GM21723 (cell line): ENCODE data around the gene IBA57.

Experiments used
- ATAC-seq: cut with Tn5 transposase; IDR thresholded peaks from one replicate; pipeline ENCODE4 v1.9.1; 2021; ENCODE audit warnings: mild to moderate bottlenecking, moderate library complexity; ENCODE audit not compliant: unreplicated experiment

Gene IBA57

DNA sequence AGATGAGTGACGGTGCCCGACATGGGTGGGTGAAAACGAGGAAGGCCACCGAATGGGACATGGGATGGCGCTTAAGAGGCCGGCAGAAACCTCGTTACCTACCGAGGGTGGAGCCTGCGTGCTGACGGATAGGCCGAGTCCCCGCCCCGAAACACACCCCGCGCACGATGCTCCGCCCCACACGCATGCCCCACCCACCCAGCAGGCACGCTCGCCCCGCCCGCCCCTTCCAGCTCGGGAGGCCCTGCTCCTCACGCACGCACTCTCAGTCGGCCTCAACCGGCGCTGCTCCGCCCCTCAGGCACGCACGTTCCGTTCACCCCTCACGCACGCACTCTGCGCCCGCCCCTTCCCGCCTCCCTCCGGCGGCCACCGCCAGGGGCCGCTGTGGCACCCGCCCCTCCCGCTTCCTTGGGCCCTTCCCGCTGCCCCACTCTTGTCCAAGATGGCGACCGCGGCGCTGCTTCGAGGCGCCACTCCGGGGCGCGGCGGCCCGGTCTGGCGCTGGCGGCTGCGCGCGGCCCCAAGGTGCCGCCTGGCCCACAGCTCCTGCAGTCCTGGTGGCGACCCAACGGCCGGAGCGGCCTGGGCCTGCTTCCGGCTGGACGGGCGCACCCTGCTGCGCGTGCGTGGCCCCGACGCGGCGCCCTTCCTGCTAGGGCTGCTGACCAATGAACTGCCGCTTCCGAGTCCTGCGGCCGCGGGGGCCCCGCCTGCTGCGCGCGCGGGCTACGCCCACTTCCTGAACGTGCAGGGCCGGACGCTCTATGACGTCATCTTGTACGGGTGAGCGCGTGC lies at the start of gene IBA57:
TSS of gene IBA57 (plus strand) at position 433 of the 798 bp plus-strand sequence. CDS start at position 446, 13 bp downstream.
- peak; percentile 79 for ATAC-seq

DNA sequence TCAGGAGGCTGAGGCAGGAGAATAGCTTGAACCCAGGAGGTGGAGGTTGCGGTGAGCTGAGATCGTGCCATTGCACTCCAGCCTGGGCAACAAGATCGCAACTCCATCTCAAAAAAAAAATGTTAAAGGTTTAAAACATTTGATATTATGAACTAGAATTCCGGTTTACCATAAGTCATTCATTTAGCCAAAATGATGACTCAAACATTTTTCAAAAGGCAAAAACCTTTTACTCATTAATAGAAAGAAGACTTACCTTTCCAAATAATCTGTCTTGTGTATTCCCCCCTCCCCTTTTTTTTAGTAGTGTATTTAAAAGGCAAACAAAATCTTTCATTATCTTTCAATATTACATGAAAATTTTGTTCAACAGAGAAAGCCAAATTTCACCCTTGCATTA lies 48.3 kb upstream of the IBA57 start:
- no peak for ATAC-seq

DNA sequence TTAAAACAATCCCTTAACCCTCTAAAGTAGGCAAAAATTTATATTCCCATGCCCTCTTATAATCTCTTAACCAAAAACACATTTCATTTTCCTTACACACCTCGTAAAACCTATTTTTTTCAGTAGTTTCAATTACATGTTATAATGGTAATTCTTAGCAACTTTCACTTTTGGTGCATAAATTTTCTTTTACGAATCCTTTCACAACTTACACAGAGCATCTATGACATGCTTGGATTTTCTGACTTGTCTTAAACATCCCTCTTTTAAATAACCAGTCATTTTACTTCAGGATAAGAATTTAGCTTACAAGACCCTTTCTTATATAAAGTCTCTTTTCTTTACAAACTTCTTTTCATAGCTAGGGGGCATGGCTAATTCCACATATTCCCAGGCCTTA lies 47.6 kb upstream of the IBA57 start:
- no peak for ATAC-seq

DNA sequence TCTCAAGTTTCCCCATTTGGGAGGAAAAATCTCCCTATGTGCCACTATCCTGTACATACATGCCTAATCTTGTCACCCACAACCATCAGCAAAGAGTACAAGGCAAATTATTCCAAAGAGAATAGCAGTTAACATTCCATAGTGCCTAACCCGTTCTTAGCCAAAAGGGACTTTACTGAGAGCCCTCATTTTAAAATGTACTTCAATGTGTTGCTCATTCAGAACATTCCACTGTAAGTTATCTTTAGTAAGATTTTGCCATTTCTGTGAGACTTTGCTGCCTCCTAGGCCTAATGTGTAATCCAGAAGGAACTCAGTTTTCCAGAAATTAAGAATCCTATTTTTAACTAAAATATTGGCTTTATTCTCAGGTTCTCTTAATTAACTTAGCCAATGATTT lies 45.3 kb upstream of the IBA57 start:
- ATAC-seq = no peak

DNA sequence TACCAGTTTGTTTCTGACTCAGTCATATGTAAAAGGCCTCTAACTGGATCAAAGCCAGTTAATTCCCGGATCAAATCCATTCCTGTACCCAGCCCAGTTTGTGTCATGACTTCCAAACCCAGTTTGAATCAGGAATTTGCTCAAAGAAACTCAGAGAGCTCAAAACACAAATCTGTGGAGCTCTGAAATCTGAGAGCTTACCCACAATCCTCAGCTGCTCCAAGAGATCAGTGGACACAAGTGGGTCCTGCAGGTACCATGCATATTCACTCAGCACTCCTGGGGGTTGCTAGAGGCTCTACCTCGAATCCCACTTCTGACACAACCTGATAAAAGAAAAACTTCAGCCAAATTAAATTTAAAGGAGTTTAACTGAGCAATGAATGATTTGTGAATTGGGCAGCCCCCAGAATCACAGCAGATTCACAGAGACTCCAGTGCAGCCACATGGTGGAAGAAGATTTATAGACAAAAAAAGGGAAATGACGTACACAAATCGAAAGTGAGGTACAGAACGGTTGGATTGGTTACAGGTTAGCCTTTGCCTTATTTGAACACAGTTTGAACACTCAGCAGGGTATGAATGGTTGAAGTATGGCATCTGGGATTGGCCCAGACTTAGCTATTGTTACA lies 44.6 kb upstream of the IBA57 start:
- ATAC-seq = no peak

DNA sequence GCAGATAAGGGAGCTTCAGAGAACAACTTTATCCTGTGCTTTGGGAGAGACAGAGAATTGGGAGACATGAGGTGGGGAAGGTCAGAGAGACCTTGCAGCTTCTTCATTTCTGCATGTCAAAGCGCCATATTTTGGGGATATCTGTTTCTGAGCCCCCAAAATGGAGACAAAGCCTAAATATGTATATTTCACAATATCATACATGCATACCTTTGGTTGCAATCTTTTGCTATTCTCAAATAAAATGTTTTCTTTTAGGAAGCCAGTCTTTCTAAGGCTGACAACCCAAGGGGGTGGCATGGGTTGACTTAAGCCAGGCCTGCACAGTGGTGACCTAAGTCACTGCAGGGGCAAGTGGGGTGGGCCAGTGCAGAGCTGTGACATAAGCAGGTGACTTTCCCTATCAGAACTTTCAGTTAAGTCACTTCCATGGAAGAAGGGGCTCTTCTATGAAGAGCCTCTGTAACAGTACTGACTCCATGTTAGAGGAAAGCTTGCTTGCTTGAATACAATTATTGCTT lies 42.6 kb upstream of the IBA57 start:
- ATAC-seq = no peak

DNA sequence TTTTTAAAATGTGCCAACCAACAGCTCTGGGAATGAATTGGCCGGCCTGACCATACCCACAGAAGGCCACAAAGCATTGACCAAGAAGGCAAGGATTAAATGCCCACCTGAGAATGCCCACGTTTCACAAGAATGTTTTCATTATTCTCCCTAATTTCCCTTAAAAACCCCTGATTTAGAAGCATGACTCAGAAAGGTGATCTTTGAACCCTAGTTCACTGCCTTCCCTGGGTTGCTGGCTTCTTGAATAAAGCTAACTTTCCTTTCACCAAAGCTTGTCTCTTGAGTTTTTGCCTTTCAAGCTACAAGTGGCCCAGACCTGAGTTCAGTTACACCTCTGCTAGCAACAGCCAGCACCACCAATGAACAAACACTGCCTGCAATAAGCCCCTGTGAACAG lies 42.1 kb upstream of the IBA57 start:
- no peak for ATAC-seq

DNA sequence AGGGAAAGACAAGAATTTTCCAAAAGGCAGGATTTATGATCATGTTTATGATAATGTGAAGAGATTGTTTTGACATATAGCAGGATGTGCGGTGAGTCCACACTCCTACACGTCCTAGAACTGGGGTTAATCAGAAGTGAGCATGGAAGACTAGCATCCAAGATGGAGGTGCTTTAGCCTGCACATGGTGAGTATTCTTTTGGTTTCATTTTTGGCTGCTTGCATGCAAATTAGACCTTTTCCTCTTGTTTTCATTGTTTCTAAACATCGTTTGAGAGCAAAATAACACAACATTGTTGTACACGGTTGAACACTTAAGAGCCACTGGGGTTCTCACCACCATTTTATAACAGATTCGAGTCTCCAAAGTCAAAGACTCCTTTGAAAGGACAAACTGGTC lies 40.4 kb upstream of the IBA57 start:
- ATAC-seq = no peak

DNA sequence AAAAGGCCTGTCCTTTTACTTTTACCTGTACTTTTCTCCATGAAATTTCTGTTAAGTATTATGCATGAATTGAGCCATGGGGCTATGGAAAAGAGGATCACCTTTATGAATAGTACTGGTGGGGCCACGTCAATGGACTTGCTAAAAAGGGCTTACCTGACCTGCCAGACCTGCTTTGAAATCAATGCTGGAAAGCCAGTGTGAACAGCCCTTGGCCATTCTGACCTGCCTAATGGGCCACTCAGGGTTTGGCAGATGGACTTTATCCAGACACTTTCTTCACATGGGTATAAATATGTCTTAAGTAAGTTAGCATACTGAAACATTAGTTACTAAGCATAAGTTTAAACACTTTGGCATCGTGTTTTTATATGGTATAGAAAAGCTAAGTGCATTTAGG lies 33.8 kb upstream of the IBA57 start:
- no peak for ATAC-seq

DNA sequence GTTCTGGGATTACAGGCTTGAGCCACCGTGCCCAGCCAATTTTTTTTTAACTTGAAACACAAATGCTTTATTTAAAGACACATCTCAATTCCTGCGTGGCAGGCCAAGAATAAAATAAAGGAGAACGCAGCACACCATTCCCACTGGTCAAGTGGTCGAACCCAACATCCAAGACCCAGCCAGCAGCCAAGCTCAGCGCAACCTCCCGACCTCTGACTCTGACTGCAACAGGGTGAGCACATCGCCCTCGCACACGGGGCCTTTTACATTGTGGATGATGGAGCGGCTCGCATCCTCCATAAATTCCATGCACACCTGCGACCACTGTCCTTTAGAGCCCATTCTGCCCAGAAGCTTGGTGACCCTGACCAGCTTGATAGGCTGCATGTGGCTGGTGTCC lies 31.0 kb upstream of the IBA57 start:
- no peak for ATAC-seq

DNA sequence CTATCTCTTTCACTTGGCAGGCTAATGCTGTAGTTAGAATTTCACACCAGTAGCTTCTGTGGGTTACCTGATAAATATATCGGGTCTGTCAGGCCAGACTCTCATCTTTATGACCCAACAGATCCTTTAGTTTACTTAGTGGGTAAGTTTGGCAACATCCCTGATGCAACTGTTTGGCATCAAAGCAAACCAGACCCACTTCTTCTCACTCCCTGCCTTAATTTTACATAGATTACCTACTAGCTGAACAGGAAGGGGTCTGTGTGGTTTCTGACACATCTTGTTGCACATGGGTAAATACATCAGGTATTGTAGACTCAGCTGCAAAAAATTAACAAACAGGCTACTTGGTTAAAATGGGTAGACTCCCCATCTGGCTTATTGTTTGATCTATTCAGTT lies 28.7 kb upstream of the IBA57 start:
- ATAC-seq = no peak

DNA sequence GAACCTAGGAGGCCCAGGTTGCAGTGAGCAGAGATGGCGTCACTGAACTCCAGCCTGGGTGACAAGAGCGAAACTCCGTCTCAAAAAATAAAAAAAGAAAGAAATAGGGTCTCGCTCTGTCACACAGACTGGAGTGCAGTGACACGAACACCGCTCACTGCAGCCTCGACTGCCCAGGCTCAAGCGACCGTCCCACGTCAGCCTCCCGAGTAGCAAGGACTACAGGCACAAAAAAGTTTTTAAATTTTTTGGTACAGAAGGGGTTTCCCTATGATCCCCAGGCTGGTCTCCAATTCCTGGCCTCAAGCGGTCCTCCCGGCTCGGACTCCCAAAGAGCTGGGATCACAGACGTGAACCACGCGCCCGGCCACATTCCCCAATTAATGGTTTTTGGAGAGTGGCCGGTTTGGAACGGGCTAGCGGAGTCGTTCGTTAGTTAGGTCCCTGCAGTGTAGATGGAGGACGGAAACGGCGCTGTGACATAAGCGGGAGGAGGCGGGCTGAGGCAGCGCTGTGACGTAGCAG lies 26.1 kb upstream of the IBA57 start:
- ATAC-seq = no peak

DNA sequence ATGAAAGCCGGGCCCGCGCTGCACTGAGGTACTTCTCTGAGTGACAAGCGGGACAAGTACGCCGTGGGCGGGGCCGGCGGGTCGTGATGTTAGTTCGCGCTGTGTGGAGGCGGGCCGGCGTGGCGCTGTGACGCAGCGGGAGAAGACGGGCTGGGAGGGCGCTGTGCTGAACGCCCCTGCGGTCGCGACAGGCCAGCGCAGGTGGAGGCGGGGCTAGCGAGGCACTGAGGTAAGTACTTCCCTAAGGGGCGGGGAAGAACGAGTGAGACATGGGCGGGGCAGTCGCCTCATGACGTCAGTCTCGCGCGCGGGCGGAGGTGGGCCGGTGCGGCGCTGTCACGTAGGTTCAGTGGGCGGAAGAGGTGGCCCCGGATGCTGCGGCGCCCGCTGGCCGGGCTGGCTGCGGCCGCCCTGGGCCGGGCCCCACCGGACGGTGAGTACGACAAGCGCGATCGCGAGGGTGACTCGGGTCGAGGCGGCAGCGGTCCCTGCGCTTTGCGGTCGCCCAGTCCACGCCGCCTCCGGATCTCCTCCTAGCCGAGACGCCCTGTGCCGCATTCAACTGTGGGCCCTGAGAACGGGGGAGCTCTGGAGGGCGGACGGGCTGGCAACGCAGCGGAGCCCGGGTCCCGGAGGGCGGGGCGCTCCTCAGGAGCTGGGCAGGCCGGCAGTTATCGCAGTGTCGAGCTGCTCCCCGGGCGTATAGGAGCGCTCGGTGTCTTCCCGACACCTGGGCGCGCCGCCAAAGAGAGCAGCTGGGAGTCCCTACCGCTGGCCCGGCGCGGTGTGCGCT lies 25.5 kb upstream of the IBA57 start, which contains the start of gene GUK1:
TSS of gene GUK1 (plus strand) at position 349 of the 793 bp plus-strand sequence. CDS start at position 373, 24 bp downstream.
- peak; percentile 90 for ATAC-seq

DNA sequence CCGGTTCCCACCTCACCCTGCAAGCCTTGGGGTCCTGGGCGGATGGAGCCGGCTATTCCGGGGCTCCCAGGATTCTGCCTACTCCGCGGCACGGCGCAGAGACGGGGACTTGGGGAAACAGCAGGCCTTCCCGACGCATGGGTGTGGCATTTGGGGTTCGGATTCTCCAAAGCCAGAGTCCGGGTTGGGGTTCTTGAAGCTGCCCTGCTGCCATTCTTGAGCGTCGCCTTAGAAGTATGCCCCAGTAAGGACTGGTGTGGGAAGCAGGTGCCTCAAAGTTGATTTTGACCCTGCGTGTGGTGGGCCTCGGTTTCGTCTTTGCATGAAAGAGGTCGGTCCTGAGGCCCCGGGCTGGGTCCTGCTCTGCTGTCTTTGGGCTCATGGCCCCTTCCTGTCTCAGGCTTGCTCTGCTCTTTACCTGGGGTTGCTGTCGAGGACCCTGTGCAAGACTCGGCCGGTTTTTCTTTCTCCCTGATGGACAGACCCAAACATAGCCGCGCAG lies 24.8 kb upstream of the IBA57 start:
- no peak for ATAC-seq

DNA sequence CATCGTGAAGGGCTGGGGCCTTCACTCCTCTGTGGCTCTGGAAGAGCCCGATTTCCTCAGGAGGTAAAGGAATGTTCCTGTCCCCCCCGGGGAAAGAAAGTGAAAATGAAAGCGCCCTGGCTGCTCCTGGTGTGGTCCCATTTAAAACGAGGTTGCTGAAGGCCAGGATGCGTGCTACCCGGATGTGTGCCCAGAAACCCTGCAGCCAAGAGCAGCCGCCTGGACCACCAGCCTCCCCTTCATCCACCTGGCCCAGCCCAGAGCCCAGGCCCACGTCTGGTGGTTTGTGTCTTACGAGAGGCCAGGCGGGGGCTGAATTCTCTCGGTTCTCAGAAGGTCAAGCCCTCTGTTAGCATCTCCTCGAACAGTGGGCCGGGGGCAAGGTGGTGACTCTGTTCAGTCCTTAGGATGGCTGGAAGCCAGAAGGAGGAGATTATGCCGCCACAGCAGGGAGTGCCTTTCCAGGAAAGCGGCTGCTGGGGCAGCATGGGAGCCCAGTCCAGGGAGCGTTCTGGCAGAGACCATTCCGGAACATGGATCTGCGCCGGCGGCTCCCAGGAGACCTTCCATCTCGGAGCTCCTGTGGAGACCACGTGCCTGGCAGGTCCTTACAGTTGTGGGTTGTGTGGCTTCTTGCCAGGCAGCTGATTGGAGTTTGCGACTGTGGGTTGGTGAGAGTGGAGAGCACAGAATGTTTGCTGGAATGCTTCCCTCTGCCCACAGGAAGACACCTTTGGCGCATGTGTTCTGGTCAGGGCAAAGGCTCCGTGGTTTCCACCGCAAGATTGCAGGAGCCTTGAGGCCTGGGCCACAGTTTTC lies 24.2 kb upstream of the IBA57 start:
- no peak for ATAC-seq

DNA sequence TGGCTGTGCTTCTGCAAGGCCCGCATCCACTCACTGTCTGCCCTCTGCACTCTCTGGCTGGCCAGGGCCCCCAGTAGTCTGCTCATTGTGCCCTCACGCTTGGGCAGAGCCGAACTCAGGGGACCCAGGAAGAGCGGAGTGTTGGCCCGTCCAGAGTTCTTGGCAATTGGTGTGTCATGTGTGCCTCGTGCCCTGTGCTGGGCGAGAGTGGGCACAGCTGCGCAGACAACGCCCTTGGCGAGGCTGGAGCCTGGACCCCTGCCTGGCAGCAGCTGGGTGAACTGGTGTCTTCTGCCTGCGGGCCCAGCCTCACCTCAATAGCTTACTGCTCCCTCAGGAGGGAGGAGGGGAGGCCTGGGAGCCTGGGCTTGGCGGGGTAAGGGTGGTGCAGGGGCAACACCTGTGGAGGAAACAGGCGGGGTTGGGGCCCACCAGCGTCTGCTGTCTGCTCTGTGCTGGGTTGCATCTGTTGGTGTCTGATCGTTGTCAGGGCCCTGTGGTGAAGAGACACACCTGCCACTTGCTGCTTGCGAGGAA lies 23.4 kb upstream of the IBA57 start:
- ATAC-seq = no peak

DNA sequence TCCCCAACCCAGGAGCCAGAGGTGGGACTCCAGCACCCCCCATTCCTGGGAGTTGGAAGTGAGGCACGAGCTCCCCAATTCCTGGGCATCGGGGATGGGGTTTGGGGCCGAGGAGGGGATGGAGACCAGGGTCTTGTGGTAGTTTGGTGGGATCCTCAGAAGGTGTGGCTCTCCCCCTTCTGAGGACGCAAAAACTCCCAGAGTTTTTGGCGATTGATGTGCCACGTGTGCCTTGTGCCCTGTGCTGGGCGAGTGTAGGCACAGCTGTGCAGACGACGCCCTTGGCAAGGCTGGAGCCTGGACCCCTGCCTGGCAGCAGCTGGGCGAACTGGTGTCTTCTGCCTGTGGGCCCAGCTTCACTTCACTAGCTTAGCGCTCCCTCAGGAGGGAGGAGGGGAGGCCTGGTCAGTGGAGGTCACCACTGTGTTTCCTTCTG lies 22.9 kb upstream of the IBA57 start:
- ATAC-seq = no peak

DNA sequence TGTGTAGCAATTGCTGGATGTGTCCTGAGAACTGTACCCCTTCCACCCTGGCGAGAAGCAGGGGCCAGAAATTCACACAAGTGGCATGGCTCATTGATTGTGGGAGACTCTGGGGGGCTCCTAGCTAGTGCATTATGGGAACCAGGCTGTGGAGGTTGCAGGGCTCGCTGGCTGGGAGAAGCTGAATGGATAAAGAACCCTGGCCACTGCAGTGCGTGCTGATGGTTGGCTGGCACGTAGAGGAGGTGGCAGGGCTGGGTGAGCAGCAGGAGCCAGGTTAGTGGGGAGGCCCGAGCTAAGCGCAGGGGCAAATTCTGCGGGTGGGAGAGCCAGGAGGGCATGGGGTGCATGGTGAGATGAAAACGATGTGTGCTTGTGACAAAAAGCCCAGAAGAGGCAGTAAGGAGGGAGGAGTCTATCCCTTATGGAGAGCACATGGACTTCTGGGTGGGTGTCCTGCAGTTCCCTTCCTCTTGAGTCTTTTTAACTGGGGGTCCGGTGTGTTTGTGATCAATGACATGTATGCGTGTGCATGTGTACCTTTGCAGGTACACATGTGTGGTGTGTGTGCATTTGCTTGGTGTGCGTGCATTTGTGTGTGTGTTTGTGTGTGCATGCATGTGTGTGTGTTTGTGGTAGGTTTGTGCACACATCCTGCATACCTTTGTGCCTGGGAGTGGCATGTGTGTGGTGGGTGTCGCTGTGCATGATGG lies 22.0 kb upstream of the IBA57 start:
- ATAC-seq = no peak
